GM12892 (cell line): ENCODE results near the gene RPTOR.

Experiments used
- POLR2A ChIP-seq: IDR thresholded peaks from 2 replicates; pipeline ENCODE4 v1.6.1; 2011; ENCODE audit warnings: low read depth, low read length, control low read depth
- POLR2AphosphoS5 ChIP-seq: IDR thresholded peaks from 2 replicates; pipeline ENCODE4 v1.6.1; 2011; ENCODE audit warnings: low read depth, low read length, control low read depth
- TAF1 ChIP-seq: IDR thresholded peaks from 2 replicates; pipeline ENCODE4 v1.6.1; 2011; ENCODE audit warnings: low read depth, mild to moderate bottlenecking, control low read depth, low read length, borderline replicate concordance

- TF ChIP-seq POLR2AphosphoS5: no peak
- no peak for TF ChIP-seq POLR2A
- no peak for TF ChIP-seq TAF1
These were observed 378.0 kb downstream of the RPTOR start for GRCh38 chr17:80922580-80923160.
